Right lobe of liver (tissue), 6 donors: ENCODE results near the gene CAMTA1. TPM values are rescaled to one million over a fixed set of nuclear protein-coding genes. Genes with fewer than 3 reads are reported as not detected.

Source experiments
- ATAC-seq, 4 donors: fragments of 200-7000 bp; cut with Tn5 transposase; one replicate each; pipeline ENCODE4 v1.9.1; 2020; ENCODE audit warnings: mild to moderate bottlenecking in 4 of 4, moderate library complexity in 4 of 4
- DNase-seq, 3 donors: peaks; one replicate each; pipeline ENCODE4 v3.0.0-alpha.2; 2020
- H3K27ac ChIP-seq, 3 donors: fragments of 200-600 bp; one replicate each; pipeline ENCODE4 v1.8.0; 2022
- H3K27me3 ChIP-seq, 2 donors: fragments of 200-600 bp; one replicate each; pipeline ENCODE4 v1.8.0; 2022
- H3K36me3 ChIP-seq, 4 donors: fragments of 200-600 bp; sonication (generic) in 1 of 4; one replicate each; pipeline versions ENCODE4 v1.5.1 to v1.8.0; 2017 to 2022; ENCODE audit warnings: control low read depth in 1 of 4
- H3K4me1 ChIP-seq, 4 donors: fragments of 200-600 bp; sonication (generic) in 1 of 4; one replicate each; pipeline versions ENCODE4 v1.5.1 to v1.8.0; 2017 to 2022; ENCODE audit warnings: control low read depth in 1 of 4
- H3K4me3 ChIP-seq, 3 donors: fragments of 200-600 bp; one replicate each; pipeline ENCODE4 v1.8.0; 2022
- H3K9me3 ChIP-seq, 4 donors: fragments of 200-600 bp; sonication (generic) in 1 of 4; one replicate each; pipeline versions ENCODE4 v1.5.1 to v1.8.0; 2017 to 2022; ENCODE audit warnings: control low read depth in 1 of 4
- CTCF ChIP-seq, 4 donors: fragments of 200-600 bp in 3 of 4; fragments of 450-650 bp in 1 of 4; IDR thresholded peaks; one replicate each; pipeline versions ENCODE4 v1.5.1 to v1.8.0; 2016 to 2022; ENCODE audit warnings: antibody characterized with exemption in 4 of 4, mild to moderate bottlenecking in 2 of 4
- POLR2A ChIP-seq: fragments of 450-650 bp; IDR thresholded peaks from one replicate; pipeline ENCODE4 v1.6.1; 2017; ENCODE audit warnings: antibody characterized with exemption, mild to moderate bottlenecking
- WGBS: methylation state at CpG from one replicate; pipeline ENCODE4 v1.1.6; 2018; ENCODE audit warnings: low coverage, low lambda C conversion rate; ENCODE audit not compliant: insufficient coverage; ENCODE audit errors: missing lambda C conversion rate; 5-methylcytosine and 5-hydroxymethylcytosine counted together
- intact Hi-C, 2 donors: fragments of 100-400 bp; cut with DNase I; formaldehyde crosslinking; loops; one replicate each; pipeline versions ENCODE4 v1.11.2 to v1.14.1; 2022
- total RNA-seq, 6 experiments: library from RNA; depleted of rRNA in 2 of 6; stranded (reverse); fragments of >200 nt in 2 of 6; fragmentation: NEBNext Ultra II Directional in 3 of 6; extraction: Animal tissue kit (Norgen Biotek cat#: 25700) in 3 of 6; gene quantifications; one replicate each; pipeline versions ENCODE4 v1.1.0 to v1.2.4, GENCODE V29; 2016 to 2023
- donor health status: DM: no; HTN: yes; CAD: no.
- donor health status: DM: no; HTN: no; CAD: no.
- donor health status: DM: no; HTN: no; CAD: no.
- donor health status: DM: no; HTN: yes; CAD: no.
- donor health status: DM: no; HTN: yes; CAD: no.

Gene CAMTA1
- total RNA-seq, 6 experiments from 2014 or later: 32.3 to 49.4 (median 37.2) TPM

GRCh38 chr1:6989212-6990159 lies 204.2 kb downstream of the CAMTA1 start:
- DNase-seq: no peak
- no peak overlapping the region for H3K27ac ChIP-seq
- intact Hi-C loops: no loop called here
- no peaks in the 10 kb centered on the region for H3K9me3 ChIP-seq
- 49% methylated on average over 13 of the region's 13 CpGs for WGBS
- ATAC-seq: no peak
- H3K27me3 ChIP-seq: no peaks in the 10 kb centered on the region
- H3K4me1 ChIP-seq: no peaks in the 10 kb centered on the region
- TF ChIP-seq CTCF (IDR thresholded peaks at IDR 0.05) (no peak), POLR2A (no peak)
- no peaks in the 10 kb centered on the region for H3K36me3 ChIP-seq
- H3K4me3 ChIP-seq: no peak overlapping the region

- ATAC-seq (no peak), DNase-seq (no peak)
- H3K27me3 ChIP-seq: no peaks in the 10 kb centered on the region
- no peak overlapping the region for H3K4me3 ChIP-seq
- H3K27ac ChIP-seq: no peak overlapping the region
- intact Hi-C loops: no loop called here
- H3K4me1 ChIP-seq: no peaks in the 10 kb centered on the region
- WGBS: 60% methylated on average over 1 of the region's 1 CpG
- TF ChIP-seq CTCF (IDR thresholded peaks at IDR 0.05) (no peak), POLR2A (no peak)
- H3K9me3 ChIP-seq: no peaks in the 10 kb centered on the region
- H3K36me3 ChIP-seq: no peaks in the 10 kb centered on the region
Measured at GRCh38 chr1:6991266-6991665, 206.0 kb downstream of the CAMTA1 start.

DNA sequence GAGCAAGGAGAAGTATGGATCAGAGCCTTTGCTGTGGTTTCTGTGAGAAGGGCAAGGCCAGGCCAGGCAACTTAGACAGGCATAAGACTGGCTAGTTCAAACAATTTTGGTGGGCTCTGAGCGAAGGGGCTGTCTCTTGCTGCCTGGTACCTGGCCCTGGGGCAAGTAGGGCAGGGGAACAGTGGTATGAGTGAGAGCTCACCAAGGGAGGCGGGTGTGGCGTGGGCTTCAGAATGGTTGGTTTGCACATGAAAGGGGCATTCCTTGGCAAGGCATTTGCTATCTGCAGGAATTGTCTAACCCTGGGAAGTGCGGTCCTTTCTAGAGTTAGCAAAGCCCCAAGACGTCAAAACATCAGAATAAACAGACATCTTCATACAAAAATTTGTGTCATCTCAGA lies 210.5 kb downstream of the CAMTA1 start:
- ATAC-seq: no peak
- Histone ChIP-seq H3K4me1 (no peaks in the 10 kb centered on the region), H3K9me3 (no peaks in the 10 kb centered on the region), H3K27me3 (no peaks in the 10 kb centered on the region), H3K4me3 (no peak overlapping the region), H3K36me3 (no peaks in the 10 kb centered on the region), H3K27ac (no peak overlapping the region)
- intact Hi-C loops: no loop called here
- no peak for DNase-seq
- TF ChIP-seq CTCF (IDR thresholded peaks at IDR 0.05) (no peak), POLR2A (no peak)
- 57% methylated on average over 1 of the region's 5 CpGs for WGBS

DNA sequence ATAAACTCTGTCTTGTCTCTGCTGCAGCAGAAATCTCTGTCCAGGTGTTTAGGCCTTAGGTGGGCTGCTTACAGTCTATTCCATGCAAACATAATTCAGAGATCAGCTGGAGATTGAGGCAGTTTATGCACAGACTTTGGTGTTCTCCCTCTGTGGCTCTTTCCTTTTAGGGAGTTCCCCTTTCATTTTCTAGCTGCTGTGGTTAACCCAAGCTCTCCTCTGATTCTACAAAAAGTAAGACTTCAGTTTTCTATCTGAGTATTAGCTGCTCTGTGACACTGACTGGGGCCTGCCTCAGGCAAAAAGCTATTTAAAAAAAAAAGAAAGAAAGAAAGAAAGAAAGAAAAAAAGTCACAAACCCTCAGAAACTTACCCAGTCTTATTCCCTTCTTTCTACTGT lies 211.1 kb downstream of the CAMTA1 start:
- Histone ChIP-seq H3K4me3 (no peak overlapping the region), H3K27ac (no peak overlapping the region), H3K9me3 (no peaks in the 10 kb centered on the region), H3K4me1 (no peaks in the 10 kb centered on the region), H3K36me3 (no peaks in the 10 kb centered on the region), H3K27me3 (no peaks in the 10 kb centered on the region)
- TF ChIP-seq CTCF (IDR thresholded peaks at IDR 0.05): no peak
- TF ChIP-seq POLR2A: no peak
- DNase-seq (no peak), ATAC-seq (no peak)
- intact Hi-C loops: no loop called here
